NB4 (cell line): ENCODE results near the gene IL17C.

ENCODE experiments used
- MYC ChIP-seq: IDR thresholded peaks from 2 replicates; pipeline ENCODE4 v1.6.1; 2011; ENCODE audit warnings: low read depth, low read length
- POLR2A ChIP-seq: IDR thresholded peaks from 2 replicates; pipeline ENCODE4 v1.6.1; 2011; ENCODE audit warnings: mild to moderate bottlenecking; ENCODE audit not compliant: insufficient read length; ENCODE audit errors: extremely low read depth
- TF ChIP-seq, protein P1 (sequence below): IDR thresholded peaks from one replicate; pipeline ENCODE4 v1.5.1; 2012; ENCODE audit warnings: low read depth, low read length

- TF ChIP-seq, protein P1, sequence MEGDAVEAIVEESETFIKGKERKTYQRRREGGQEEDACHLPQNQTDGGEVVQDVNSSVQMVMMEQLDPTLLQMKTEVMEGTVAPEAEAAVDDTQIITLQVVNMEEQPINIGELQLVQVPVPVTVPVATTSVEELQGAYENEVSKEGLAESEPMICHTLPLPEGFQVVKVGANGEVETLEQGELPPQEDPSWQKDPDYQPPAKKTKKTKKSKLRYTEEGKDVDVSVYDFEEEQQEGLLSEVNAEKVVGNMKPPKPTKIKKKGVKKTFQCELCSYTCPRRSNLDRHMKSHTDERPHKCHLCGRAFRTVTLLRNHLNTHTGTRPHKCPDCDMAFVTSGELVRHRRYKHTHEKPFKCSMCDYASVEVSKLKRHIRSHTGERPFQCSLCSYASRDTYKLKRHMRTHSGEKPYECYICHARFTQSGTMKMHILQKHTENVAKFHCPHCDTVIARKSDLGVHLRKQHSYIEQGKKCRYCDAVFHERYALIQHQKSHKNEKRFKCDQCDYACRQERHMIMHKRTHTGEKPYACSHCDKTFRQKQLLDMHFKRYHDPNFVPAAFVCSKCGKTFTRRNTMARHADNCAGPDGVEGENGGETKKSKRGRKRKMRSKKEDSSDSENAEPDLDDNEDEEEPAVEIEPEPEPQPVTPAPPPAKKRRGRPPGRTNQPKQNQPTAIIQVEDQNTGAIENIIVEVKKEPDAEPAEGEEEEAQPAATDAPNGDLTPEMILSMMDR = no peak
- TF ChIP-seq POLR2A (no peak), MYC (no peak)
Observed at GRCh38 chr16:88610909-88611812, 27.2 kb upstream of the IL17C start.
